Left colon (tissue), 2 donors: Measurements from ENCODE around the gene TSPAN16. TPM values are rescaled to one million over a fixed set of nuclear protein-coding genes. Genes with fewer than 3 reads are reported as not detected.
"Not testable (repeated sequence)": the region's sequence is repeated elsewhere in the genome, so short reads cannot be mapped to it uniquely, and the experiment has no call there.

Experiments used
- ATAC-seq: fragments of 200-7000 bp; cut with Tn5 transposase; one replicate; pipeline ENCODE4 v1.9.1; 2020; ENCODE audit warnings: mild to moderate bottlenecking, moderate library complexity
- DNase-seq, 2 donors: peaks; one replicate each; pipeline ENCODE4 v3.0.0-alpha.2; 2020
- intact Hi-C, 2 donors: fragments of 100-400 bp; cut with DNase I in 1 of 2; cut with micrococcal nuclease in 1 of 2; formaldehyde crosslinking; loops; one replicate each; pipeline versions ENCODE4 v1.11.2 to v1.14.0; 2022; cut with DNase I, micrococcal nuclease
- total RNA-seq, 2 donors: library from RNA; stranded (reverse); fragmentation: NEBNext Ultra II Directional; extraction: Animal tissue kit (Norgen Biotek cat#: 25700); gene quantifications; one replicate each; pipeline ENCODE4 v1.2.1, GENCODE V29; 2021
- donor health status: DM: no; HTN: no; CAD: no.
- donor health status: DM: yes; HTN: yes; CAD: no.

Gene TSPAN16
- total RNA-seq, 2 donors from 2014 or later, result not detected

DNA sequence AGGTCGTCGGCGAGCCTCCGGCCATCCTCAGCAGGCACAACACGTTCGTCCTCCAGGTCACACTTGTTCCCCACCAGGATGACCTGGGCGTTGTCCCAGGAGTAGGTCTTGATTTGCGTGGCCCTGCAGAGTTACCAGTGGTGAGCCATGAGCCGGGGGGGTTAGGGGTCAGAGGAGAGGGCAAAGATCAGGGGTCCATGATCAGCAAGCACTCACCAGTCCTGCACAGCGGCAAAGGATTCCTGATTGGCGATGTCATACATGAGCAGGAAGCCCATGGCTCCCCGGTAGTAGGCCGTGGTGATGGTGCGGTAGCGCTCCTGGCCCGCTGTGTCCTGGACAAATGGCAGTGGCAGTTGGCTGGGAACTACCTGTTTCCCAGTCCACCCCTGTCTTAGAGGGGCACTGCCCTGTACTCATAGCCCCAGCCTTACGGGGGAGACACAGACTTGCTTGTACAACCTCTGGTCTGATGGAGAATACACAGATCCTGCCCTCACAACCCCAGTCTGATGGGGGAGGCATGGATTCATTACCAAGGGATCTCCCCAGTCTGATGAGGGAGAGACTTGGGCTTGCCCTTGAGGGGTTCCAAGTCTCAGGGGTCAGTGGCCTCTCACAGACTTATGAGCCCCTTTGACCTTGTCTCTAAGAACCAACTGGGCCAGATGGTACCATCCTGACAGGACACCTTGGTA lies 39.6 kb downstream of the TSPAN16 start:
- no peak for ATAC-seq
- intact Hi-C loops, result no loop called here
- no peak for DNase-seq

DNA sequence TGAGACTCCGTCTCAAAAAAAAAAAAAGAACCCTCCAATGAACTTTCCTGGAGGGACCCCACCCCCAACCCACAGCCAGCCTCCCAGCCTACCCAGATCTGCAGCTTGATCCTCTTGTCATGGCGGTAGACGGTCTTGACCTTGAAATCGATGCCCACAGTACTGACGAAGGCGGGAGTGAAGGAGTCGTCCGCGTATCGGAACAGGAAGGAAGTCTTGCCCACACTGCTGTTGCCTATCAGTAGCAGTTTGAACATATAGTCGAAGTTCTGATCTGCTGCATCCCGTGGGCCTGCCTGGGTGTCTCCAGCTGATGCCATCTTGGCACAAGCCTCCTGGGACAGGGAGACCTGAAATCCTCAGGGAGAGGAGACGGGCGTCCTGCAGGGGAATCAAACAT lies 41.1 kb downstream of the TSPAN16 start:
- DNase-seq (no peak), ATAC-seq (no peak)
- intact Hi-C loops, result no loop called here

DNA sequence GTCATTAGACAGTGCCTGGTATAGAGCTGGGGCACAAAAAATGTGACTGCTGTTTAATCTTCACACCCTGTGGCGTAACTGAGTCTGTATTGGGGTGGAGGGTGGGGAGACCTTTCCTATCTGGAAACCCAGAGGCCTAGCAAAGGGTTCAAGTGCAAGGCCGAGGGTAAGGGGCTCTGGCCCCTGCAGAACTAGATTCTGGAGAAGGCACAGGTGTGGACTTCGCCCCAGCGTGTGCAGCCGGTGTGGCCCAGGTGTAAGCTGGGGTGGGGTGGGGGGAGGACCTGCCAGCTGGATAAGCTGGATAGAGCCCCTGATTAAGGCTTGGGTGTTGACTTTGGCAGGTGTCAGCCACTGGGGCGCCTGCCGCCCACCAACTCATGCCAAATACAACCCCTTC lies 42.2 kb downstream of the TSPAN16 start:
- peak; percentile 55 to 59 for DNase-seq
- intact Hi-C loops, result no loop called here
- ATAC-seq, result peak; percentile 56

DNA sequence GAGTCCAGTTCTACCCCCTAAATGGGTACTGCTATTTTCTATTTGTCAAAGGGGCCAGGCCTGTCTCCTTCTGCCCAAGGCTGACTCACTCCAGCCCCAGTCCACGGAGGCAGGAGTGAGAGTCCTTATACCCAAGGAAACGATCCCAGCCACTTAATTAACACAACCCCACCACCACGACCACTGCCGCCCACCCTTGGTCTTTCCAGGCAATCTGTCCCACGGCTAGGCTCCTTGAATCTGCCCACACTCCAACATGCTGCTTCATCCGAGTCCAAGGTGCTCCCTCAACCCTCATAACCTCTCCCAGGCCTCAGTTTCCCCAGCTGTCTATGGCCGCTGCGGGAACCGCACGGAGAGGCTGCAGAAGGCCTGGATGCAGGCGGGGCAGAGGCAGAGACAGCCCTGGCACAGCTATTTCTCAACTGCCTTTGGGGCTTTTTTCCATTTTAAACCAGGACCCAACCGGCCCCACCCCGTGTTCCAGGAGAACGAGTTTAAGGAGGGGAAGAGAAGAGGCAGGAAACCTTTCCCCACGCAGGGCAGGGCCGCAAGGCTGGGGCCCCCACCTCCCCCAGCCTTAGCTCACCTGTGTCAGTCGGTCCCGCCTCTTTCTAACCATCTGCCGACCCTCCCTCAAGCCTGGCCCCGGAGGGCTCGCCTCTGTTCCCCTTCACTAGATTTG lies 42.8 kb downstream of the TSPAN16 start:
- ATAC-seq (peak; percentile 51), DNase-seq (peak in 1 of 2 donors; percentile 37)
- intact Hi-C loops, result no loop called here

DNA sequence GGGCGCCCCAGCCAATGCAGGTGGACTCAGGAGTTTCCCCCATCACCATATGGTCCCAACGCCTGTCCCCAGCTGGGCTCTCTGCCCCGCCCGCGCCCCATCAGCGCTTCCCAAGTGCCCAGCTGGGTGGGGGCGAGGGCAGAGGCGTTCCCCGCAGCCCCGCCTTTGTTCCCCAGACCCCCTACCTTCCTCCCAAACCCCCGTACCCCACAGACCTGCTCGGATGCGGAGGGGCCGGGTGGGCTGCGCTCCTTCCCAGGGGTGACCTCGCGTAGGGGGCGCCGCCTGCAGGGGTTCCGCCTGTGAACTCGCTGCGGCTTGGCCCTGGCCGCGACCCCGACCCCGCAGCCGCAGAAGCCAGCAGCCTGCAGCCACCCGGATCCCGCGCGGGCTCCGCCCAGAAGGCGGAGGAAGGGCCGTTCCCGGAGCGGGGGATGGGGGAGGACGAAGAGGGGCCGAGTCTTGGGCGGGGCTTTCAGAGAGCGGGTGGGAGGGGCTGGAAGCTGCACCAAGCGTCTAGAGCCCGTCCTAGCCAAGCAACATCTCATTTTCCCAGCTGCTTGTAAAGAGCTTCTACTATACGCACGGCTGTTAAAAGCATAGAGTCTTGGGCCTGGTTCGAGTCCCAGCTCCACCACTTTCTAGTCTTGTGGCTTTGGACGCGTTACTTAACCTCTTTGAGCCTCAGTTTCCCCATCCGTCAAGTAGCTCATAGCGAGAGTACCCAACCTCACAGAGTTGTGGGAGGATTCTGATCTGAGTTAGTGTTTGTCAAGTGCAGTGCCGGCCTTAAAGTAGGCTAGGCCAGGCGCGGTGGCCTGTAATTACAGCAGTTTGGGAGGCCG lies 43.5 kb downstream of the TSPAN16 start, which contains the start of gene RAB3D:
Gene RAB3D (minus strand): TSS at position 404 of the 845 bp plus-strand sequence. CDS start 2,258 bp downstream, outside the sequence.
- ATAC-seq, result peak; percentile 92
- intact Hi-C loops, result no loop called here
- peak; percentile 96 for DNase-seq

DNA sequence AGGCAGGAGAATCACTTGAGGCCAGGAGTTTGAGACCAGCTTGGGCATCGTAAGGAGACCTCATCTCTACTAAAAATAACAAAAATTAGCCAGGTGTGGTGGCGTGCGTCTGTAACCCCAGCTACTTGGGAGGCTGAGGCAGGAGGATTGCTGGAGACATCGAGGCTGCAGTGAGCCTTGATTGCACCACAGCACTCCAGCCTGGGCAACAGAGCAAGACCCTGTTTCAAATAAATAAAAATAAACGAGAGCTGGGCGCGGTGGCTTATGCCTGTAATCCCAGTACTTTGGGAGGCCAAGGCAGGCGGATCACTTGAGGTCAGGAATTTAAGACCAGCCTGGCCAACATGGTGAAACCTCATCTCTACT lies 44.1 kb downstream of the TSPAN16 start:
- DNase-seq, intact Hi-C loops, ATAC-seq: not testable (repeated sequence)

DNA sequence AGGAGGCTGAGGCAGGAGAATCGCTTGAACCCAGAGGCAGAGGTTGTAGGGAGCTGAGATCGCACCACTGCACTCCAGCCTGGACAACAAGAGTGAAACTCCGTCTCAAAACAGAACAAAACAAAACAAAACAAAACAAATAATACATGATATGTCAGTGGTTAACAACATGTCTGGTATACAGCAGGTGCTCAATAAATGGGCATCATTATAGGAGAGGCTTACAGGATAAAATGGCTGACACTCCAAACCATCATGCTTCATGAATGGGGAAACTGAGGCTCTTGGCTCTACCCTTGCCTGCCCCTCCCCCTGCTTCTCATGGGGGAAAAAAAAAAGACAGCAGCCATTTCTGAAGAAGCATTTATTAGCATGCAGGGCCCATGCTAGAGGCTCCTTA lies 46.5 kb downstream of the TSPAN16 start:
- no peak for DNase-seq
- intact Hi-C loops, result no loop called here
- no peak for ATAC-seq

DNA sequence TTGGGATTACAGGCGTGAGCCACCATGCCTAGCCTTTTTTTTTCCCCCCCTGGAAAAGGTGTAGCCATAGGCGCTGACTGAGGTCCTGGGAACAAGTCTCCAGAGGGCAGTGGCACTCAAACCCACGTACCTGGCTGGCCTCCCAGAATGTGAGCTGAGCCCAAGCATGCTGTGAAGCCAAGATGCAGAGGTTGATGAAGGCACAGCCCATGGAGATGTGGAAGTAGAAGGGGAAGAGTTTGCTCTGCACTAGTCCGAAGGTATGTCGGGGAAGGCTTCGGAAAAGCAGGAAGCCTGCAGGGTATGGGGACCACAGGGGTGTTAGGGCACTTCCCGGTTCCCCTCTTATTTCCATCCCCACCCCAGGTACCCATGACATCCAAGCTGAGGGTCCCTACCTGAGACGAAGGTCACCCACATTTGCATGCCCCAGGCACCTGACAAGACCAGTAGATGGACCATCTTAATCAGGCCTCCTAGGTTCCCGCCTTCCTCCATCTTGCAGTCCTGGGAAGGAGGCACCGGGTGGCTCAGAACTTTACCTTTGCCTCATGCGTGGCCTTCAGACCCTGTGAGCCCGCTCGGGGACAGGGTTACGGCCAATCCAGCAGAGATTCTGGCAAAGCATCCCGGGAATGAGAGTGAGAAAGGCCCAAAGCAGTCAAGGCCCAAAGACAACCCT lies 49.3 kb downstream of the TSPAN16 start:
- intact Hi-C loops, result no loop called here
- no peak for DNase-seq
- ATAC-seq, result no peak

DNA sequence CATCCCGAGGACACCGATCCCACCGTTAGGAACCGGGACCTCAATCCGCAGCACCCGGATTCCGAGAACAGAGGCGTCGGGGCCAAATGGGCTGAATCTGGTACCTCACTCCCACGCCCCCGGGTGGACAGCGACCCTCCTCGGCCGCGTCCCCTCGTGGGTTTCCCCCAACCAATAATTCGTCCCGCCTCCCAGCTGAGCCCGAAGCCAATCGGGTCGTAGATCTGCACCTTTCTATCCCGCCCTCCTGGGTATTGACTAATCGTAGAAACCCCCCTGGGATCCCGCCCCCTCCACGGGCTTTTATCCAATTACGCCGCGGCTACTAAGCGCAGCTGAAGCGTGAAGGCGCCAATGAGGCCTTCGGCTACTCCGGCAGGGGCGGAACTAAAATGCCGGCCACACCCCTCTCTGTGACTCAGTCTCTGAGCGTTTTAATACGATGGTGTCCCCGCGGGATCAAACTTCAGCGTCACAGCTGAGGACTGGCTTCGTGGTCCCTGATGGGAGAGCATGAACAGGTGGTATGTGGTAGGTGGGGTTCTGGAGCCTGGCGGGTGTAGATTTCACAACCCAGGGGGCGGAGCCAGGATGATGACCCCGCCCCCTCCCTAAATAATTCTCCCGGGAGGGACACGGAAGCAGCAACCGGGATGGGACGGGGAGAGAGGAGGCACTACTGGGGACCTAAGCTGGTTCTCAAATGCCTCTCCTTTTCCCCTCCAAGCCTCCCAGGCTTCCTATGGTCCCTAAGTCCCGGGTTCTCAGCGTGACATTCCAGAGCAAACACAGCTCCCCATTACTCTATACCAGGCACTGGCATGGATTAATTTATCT lies 50.4 kb downstream of the TSPAN16 start, which contains the start of the genes CCDC159 and TMEM205:
Gene CCDC159 (plus strand): TSS at position 416 of the 837 bp plus-strand sequence. CDS start 88 bp downstream, at position 504.
Gene TMEM205 (minus strand): TSS at position 165 of the 837 bp plus-strand sequence. CDS start 649 bp downstream, outside the sequence.
- DNase-seq (peak; percentile 99), ATAC-seq (peak; percentile 90)
- intact Hi-C loops, result no loop called here

DNA sequence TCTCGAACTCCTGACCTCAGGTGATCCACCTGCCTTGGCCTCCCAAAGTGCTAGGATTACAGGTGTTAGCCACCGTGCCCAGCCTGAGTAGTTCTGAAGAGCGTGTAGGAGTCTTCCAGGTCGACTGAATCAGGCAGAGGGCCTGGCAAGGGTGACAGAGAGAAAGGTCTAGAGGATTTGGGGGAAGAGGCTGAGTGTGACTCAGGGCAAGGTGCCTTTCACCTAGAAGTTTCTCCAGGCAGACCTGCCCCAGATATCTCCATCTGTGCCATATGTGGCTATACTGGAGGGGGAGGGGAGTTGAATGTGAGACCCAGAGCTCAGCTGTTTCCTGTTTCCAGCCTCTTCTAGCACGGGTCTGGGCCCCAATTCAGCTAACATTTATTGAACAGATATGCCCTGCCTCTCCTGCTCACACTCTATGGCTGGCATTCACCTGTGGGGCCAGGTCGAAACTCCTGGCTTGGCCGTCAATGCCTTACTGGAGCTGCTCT lies 51.6 kb downstream of the TSPAN16 start:
- no peak for DNase-seq
- no peak for ATAC-seq
- intact Hi-C loops, result no loop called here

DNA sequence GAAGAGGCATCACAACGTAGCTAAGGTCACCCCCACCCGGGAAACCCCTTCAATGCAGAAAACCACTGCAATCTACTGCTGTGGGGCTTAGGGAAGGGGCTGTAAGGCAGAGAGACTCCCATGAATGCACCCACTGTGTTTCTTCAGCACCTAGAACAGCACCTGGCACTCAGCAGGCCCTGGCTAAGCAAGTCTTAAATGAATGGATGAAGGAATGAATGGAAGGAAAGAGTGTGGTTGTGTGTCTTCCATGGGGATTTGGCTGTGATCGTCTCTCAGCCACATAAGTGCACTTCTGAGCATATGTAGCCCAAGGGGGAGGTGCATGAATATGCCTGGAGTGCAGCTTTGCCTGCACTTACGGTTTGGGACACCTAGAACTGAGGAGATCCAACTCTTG lies 53.2 kb downstream of the TSPAN16 start:
- intact Hi-C loops, result no loop called here
- no peak for ATAC-seq
- no peak for DNase-seq

DNA sequence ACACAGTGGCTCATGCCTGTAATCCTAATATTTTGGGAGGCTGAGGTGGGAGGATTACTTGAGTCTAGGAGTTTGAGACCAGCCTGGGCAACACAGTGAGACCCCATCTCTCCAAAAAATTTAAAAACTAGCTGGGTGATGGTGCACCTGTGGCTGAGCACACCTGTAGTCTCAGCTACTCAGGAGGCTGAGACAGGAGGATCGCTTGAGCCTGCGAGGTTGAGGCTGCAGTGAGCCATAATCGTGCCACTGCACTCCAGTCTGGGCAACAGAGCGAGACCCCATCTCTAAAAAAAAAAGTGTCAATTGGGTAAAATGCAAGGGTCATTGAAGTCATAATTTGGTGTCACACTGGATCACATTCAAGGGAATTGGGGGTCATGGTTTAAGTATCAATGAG lies 58.1 kb downstream of the TSPAN16 start:
- intact Hi-C loops, DNase-seq, ATAC-seq: not testable (repeated sequence)

DNA sequence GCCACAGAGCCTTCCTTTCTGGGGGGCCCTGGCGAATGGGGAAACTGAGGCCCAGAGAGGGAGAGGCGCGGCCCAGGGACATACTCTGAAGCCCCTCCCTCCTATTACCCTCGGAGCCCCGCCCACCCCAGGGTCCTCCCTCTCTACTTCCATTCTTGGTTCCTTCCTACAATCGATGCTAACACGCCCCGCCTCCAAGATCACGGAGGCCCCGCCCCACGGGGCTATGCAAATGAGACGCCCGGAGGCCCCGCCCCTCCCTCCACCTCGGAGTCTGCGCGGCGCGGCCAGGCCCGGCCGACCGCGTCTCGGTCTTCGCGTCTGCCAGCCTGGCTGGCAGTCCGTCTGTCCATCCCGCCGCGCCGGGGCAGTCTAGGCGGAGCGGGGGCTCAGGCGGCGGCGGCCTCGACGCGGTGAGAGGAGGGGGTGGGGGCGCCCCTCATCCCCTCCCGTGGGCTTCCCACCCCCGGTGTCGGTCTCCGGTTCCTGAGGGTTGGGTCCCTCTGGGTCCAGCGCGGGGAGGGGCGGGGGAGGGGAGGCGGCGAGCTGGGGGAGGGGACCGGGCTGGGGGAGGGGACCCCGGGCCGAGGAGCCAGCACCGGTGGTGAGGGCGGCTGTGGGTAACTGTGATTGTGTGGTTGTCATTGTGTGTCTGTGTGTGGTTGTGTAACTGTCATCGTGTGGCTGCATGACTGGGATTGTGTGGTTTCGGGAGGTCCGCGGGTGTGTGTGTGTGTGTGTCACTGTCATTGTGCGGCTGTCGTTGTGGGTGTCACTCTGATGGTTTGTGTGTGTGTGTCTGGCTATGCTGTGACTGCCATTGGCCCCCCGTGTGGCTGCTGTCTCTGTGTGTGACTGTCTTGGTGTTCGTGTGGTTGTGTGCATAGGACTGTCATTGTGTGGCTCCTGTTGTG lies 59.5 kb downstream of the TSPAN16 start, which contains the start of gene PLPPR2:
Gene PLPPR2 (plus strand): TSS at position 273 of the 914 bp plus-strand sequence. CDS start 2,242 bp downstream, outside the sequence.
- intact Hi-C loops, result no loop called here
- DNase-seq (peak; percentile 90 to 95), ATAC-seq (peak; percentile 96)

DNA sequence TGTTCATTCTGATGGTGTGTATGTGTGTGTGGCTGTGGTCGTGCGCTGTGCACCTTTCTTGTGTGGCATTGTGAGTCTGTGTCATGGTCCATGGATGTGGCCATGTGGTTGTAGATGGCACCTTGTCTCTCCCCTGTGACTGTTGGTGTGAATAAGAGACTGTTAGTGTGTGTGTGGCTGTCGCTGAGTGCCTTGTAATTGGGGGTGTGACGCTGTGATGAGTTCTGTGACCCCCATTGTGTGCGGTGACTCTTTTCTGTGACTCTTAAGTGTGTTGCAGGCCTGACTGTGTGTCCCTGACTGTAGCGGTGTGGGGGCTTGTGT lies 60.1 kb downstream of the TSPAN16 start:
- ATAC-seq, result no peak
- DNase-seq, result no peak
- intact Hi-C loops, result no loop called here

DNA sequence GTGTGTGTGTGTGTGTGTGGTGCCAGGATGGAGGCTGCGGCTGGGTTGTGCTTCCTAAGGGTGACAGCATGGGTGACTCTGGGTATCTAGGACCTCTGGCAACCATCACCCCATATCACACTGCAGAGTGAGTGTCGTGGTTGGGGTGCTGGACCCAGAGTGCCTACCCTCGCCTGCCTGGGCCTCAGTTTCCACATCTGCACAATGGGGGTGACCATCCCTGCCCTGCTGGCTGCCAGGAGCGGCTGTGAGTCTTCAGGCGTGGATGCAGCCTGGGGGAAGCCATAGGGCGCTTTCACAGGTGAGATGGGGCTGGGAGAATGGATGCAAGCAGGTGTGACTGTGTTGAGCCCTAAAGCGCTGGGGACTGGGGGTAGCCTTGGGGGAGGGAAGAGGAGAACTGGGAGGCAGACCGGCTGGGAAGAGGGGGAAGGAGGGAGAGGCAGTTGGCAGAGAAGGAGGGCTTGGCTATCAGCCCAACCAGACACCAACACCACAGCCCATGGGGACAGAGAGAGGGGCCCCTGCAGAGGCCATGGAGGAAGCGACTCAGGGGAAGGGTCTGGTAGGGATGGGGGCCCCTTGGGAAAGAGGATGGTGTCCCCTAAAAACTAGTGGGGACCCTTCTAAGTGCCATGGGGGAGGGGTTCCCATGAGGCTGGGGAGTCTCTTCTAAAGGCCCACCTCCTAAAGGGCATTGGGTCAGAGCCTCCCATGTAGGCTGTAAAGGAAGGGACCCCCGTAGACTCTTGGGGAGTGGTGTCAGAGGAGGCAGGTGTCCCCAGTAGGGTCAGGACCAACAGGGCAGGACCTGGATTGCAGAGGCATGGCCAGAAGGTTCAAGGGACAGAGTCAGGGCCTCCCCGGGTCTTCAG lies 61.0 kb downstream of the TSPAN16 start:
- intact Hi-C loops, result no loop called here
- ATAC-seq (no peak), DNase-seq (no peak)

DNA sequence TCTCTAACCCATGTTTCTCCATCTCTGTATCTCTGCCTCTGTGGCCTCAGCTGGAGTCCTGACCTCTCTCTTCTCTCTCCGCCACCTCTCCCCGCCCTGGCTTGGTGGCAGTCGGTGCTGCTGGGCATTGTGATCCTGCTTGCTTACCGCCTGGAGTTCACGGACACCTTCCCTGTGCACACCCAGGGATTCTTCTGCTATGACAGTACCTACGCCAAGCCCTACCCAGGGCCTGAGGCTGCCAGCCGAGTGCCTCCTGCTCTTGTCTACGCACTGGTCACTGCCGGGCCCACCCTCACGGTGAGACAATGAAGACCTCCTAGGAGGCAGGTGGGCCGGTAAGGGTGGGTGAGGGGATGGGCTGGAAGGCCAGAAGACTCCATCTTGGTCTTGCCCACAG lies 63.5 kb downstream of the TSPAN16 start:
- DNase-seq, result no peak
- no peak for ATAC-seq
- intact Hi-C loops, result no loop called here
